Naive thymus-derived CD4-positive, alpha-beta T cell (primary cell): ENCODE results near the gene RBBP9. TPM values are rescaled to one million over a fixed set of nuclear protein-coding genes. Genes with fewer than 3 reads are reported as not detected.

Experiments
- ATAC-seq: fragments of 150-1000 bp; cut with Tn5 transposase; 2 replicates; pipeline ENCODE4 v1.10.0; 2021; ENCODE audit warnings: mild to moderate bottlenecking, moderate library complexity
- CTCF ChIA-PET: fragments of 350-600 bp; sonication (Branson Sonifier 250); formaldehyde crosslinking; loops from one replicate; lab custom pipeline; 2021; ENCODE audit warnings: antibody characterized with exemption; lab: Charles Lee
- POLR2A ChIA-PET: fragments of 350-600 bp; sonication (Branson Sonifier 250); formaldehyde crosslinking; loops from one replicate; lab custom pipeline; 2021; ENCODE audit warnings: antibody characterized with exemption, inconsistent platforms; lab: Charles Lee
- DNase-seq, 9 donors: peaks; one replicate each; pipeline versions ENCODE4 v3.0.0 to v3.0.0-alpha.2; 2020 to 2022; ENCODE audit warnings: mixed read lengths in 1 of 9
- H3K27ac ChIP-seq: one replicate; pipeline ENCODE4 v1.7.0; 2013; ENCODE audit warnings: mild to moderate bottlenecking, low read depth, low read length, moderate library complexity
- H3K27me3 ChIP-seq, 2 donors: one replicate each; pipeline ENCODE4 v1.7.0; 2013; ENCODE audit warnings: low read length in 2 of 2, mild to moderate bottlenecking in 2 of 2, moderate library complexity in 2 of 2; ENCODE audit not compliant: control insufficient read depth in 2 of 2, insufficient read depth in 2 of 2
- H3K36me3 ChIP-seq, 3 experiments: 1 replicate in 2 of 3; 2 replicates in 1 of 3; pipeline ENCODE4 v1.7.0; 2013; ENCODE audit warnings: low read length in 3 of 3, mild to moderate bottlenecking in 3 of 3, moderate library complexity in 1 of 3; ENCODE audit not compliant: insufficient read depth in 3 of 3, control insufficient read depth in 2 of 3
- H3K4me1 ChIP-seq, 2 donors: one replicate each; pipeline ENCODE4 v1.7.0; 2013; ENCODE audit warnings: low read length in 2 of 2, mild to moderate bottlenecking in 2 of 2, moderate library complexity in 1 of 2; ENCODE audit not compliant: control insufficient read depth in 2 of 2, insufficient read depth in 2 of 2
- H3K4me3 ChIP-seq: 2 replicates; pipeline ENCODE4 v1.7.0; 2013; ENCODE audit warnings: mild to moderate bottlenecking, low read length
- H3K9me3 ChIP-seq, 3 experiments: 1 replicate in 2 of 3; 2 replicates in 1 of 3; pipeline ENCODE4 v1.7.0; 2013; ENCODE audit warnings: low read length in 3 of 3; ENCODE audit not compliant: control insufficient read depth in 2 of 3
- H3K27ac Mint-ChIP-seq, 9 donors: one replicate each; pipeline ENCODE4 v1.8.0; 2020 to 2022; ENCODE audit warnings: mixed read lengths in 9 of 9, mild to moderate bottlenecking in 8 of 9, moderate library complexity in 5 of 9, inconsistent platforms in 2 of 9
- H3K27me3 Mint-ChIP-seq, 5 donors: one replicate each; pipeline ENCODE4 v1.8.0; 2021 to 2022; ENCODE audit warnings: mixed read lengths in 5 of 5, mild to moderate bottlenecking in 1 of 5
- H3K36me3 Mint-ChIP-seq, 5 donors: one replicate each; pipeline ENCODE4 v1.8.0; 2020 to 2022; ENCODE audit warnings: mixed read lengths in 5 of 5, mild to moderate bottlenecking in 3 of 5, inconsistent platforms in 1 of 5
- H3K4me1 Mint-ChIP-seq, 7 donors: one replicate each; pipeline ENCODE4 v1.8.0; 2020 to 2022; ENCODE audit warnings: mixed read lengths in 7 of 7, mild to moderate bottlenecking in 3 of 7, inconsistent platforms in 1 of 7
- H3K4me3 Mint-ChIP-seq, 10 donors: one replicate each; pipeline ENCODE4 v1.8.0; 2020 to 2022; ENCODE audit warnings: mild to moderate bottlenecking in 10 of 10, mixed read lengths in 10 of 10, moderate library complexity in 6 of 10, inconsistent platforms in 2 of 10
- H3K9me3 Mint-ChIP-seq, 11 donors: one replicate each; pipeline ENCODE4 v1.8.0; 2020 to 2022; ENCODE audit warnings: mixed read lengths in 11 of 11, mild to moderate bottlenecking in 4 of 11, inconsistent platforms in 1 of 11, moderate library complexity in 1 of 11
- intact Hi-C, 2 donors: fragments of 100-400 bp; cut with micrococcal nuclease; formaldehyde crosslinking; loops; one replicate each; pipeline ENCODE4 v1.15.1; 2023
- polyA plus RNA-seq, 2 donors: library from polyadenylated mRNA; unstranded; fragments of 300-500 nt; fragmentation: Illumina TruSeq; gene quantifications; one replicate each; pipeline ENCODE4 v1.2.3, GENCODE V29; 2021
- total RNA-seq, 6 experiments: library from RNA in 5 of 6; stranded (reverse) in 5 of 6; gene quantifications; 1 replicate in 5 of 6; 2 replicates in 1 of 6; pipeline ENCODE4 v1.2.3 and lab custom pipeline; 2021 to 2026

Gene RBBP9
- total and polyA plus RNA-seq, 7 experiments from 2014 or later: 4.9 to 16.4 (median 6.9) TPM

GRCh38 chr20:18477218-18477617, 19.8 kb downstream of the RBBP9 start:
- H3K27ac ChIP-seq: no peak overlapping the region
- no peak overlapping the region for H3K4me3 ChIP-seq
- ChIA-PET CTCF (no interaction called here), POLR2A (interaction anchor here (0.6 to 2.6 kb wide), 3 partner anchors 10 to 289 kb away, joined by 3 to 9 read pairs (median 4); partner anchors contain the start of genes DZANK1, POLR3F and SEC23B)
- peaks cover 0 to 2% (median 0%) of the 10 kb centered on the region in 7 donors for H3K4me1 Mint-ChIP-seq
- no peaks in the 10 kb centered on the region for H3K27me3 ChIP-seq
- no peaks in the 10 kb centered on the region for H3K9me3 ChIP-seq
- H3K4me3 Mint-ChIP-seq: no peak overlapping the region
- ATAC-seq (no peak), DNase-seq (no peak)
- no peaks in the 10 kb centered on the region for H3K9me3 Mint-ChIP-seq
- intact Hi-C loops: no loop called here
- no peak overlapping the region for H3K27ac Mint-ChIP-seq
- H3K36me3 Mint-ChIP-seq: peaks cover 0 to 33% (median 19%) of the 10 kb centered on the region in 5 donors
- no peaks in the 10 kb centered on the region for H3K4me1 ChIP-seq
- H3K36me3 ChIP-seq: peaks cover 2 to 52% (median 10%) of the 10 kb centered on the region in 3 experiments
- H3K27me3 Mint-ChIP-seq: no peaks in the 10 kb centered on the region

GRCh38 chr20:18466894-18467730, 29.9 kb downstream of the RBBP9 start, which contains the start of the genes DZANK1 and POLR3F:
TSS of gene DZANK1 (minus strand) at chr20:18467030. CDS start at chr20:18465358, 1,672 bp downstream.
TSS of gene POLR3F (plus strand) at chr20:18467390. CDS start at chr20:18467507, 117 bp downstream.
- Mint-ChIP-seq H3K4me3 (peak within 1 kb of the TSS; percentile 89 to 99 (median 97)), H3K27me3 (no peaks in the 10 kb centered on the region), H3K36me3 (peaks cover 0 to 14% (median 0%) of the 10 kb centered on the region in 5 donors), H3K27ac (peak within 1 kb of the TSS; percentile 93 to 99 (median 98)), H3K4me1 (peaks cover 25 to 44% (median 37%) of the 10 kb centered on the region in 7 donors), H3K9me3 (no peaks in the 10 kb centered on the region)
- Histone ChIP-seq H3K4me1 (peaks cover 7 to 14% of the 10 kb centered on the region in 2 donors), H3K9me3 (no peaks in the 10 kb centered on the region), H3K27ac (peak within 1 kb of the TSS; percentile 77), H3K36me3 (peaks cover 0 to 7% (median 0%) of the 10 kb centered on the region in 3 experiments), H3K4me3 (peak within 1 kb of the TSS; percentile 93), H3K27me3 (no peaks in the 10 kb centered on the region)
- intact Hi-C loops: loop anchor here (1.0 to 10.0 kb wide), 17 partner anchors 30 to 1732 kb away; partner anchors contain the start of genes CFAP61 (in 2 of the 2), CRNKL1 (in 2 of the 2), KAT14 (in 2 of the 2) and PET117 (in 2 of the 2)
- ChIA-PET CTCF (interaction anchor here (1.2 to 1.7 kb wide), 2 partner anchors 30 to 40 kb away, joined by 5 to 9 read pairs; partner anchors contain the start of gene RBBP9), POLR2A (interaction anchor here (0.7 to 4.7 kb wide), 11 partner anchors 11 to 499 kb away, joined by 3 to 79 read pairs (median 4); partner anchors contain the start of genes MGME1, RBBP9, SEC23B and SNX5)
- DNase-seq (peak; percentile 85 to 93 (median 92)), ATAC-seq (peak; percentile 97)

- Mint-ChIP-seq H3K27me3 (no peaks in the 10 kb centered on the region), H3K9me3 (no peaks in the 10 kb centered on the region), H3K27ac (peak overlapping the region; percentile 93 to 99 (median 98)), H3K36me3 (peaks cover 0 to 12% (median 0%) of the 10 kb centered on the region in 5 donors), H3K4me3 (peak overlapping the region; percentile 89 to 99 (median 97)), H3K4me1 (peaks cover 25 to 44% (median 37%) of the 10 kb centered on the region in 7 donors)
- peaks cover 0 to 7% (median 0%) of the 10 kb centered on the region in 3 experiments for H3K36me3 ChIP-seq
- peak overlapping the region; percentile 77 for H3K27ac ChIP-seq
- intact Hi-C loops: loop anchor here (2.0 to 10.0 kb wide), 4 partner anchors 54 to 1732 kb away; partner anchors contain the start of genes KAT14 (in 1 of the 2), PET117 (in 1 of the 2) and SNRPB2 (in 1 of the 2)
- H3K27me3 ChIP-seq: no peaks in the 10 kb centered on the region
- no peaks in the 10 kb centered on the region for H3K9me3 ChIP-seq
- DNase-seq: no peak
- POLR2A ChIA-PET: interaction anchor here (1.0 to 4.7 kb wide), 9 partner anchors 11 to 499 kb away, joined by 3 to 79 read pairs (median 5); partner anchors contain the start of genes MGME1, RBBP9, SEC23B and SNX5
- ATAC-seq: peak; percentile 15
- H3K4me3 ChIP-seq: peak overlapping the region; percentile 93
- CTCF ChIA-PET: interaction anchor here (1.2 to 1.7 kb wide), 2 partner anchors 31 to 40 kb away, joined by 5 to 9 read pairs; partner anchors contain the start of gene RBBP9
- H3K4me1 ChIP-seq: peaks cover 7 to 14% of the 10 kb centered on the region in 2 donors
Observed at GRCh38 chr20:18466574-18466893, 30.5 kb downstream of the RBBP9 start.

- DNase-seq: no peak
- H3K9me3 ChIP-seq: no peaks in the 10 kb centered on the region
- no peak for ATAC-seq
- H3K4me3 Mint-ChIP-seq: peak overlapping the region; percentile 17 to 99 (median 96)
- H3K27me3 Mint-ChIP-seq: no peaks in the 10 kb centered on the region
- CTCF ChIA-PET: interaction anchor here (1.2 kb wide), 1 partner anchor 41 kb away, joined by 5 read pairs; no protein-coding TSS in a partner anchor
- POLR2A ChIA-PET: interaction anchor here (3.8 to 4.7 kb wide), 2 partner anchors 32 to 41 kb away, joined by 25 to 79 read pairs; partner anchors contain the start of genes RBBP9 and SEC23B
- H3K27me3 ChIP-seq: no peaks in the 10 kb centered on the region
- H3K36me3 Mint-ChIP-seq: peaks cover 0 to 4% (median 0%) of the 10 kb centered on the region in 5 donors
- H3K4me1 ChIP-seq: peaks cover 7 to 14% of the 10 kb centered on the region in 2 donors
- H3K36me3 ChIP-seq: no peaks in the 10 kb centered on the region
- H3K4me3 ChIP-seq: no peak overlapping the region
- peak overlapping the region; percentile 77 for H3K27ac ChIP-seq
- intact Hi-C loops: loop anchor here (2.0 to 10.0 kb wide), 4 partner anchors 53 to 1731 kb away; partner anchors contain the start of genes KAT14 (in 1 of the 2), PET117 (in 1 of the 2) and SNRPB2 (in 1 of the 2)
- peak overlapping the region in 8 of 9 donors; percentile 77 to 99 (median 98) for H3K27ac Mint-ChIP-seq
- H3K4me1 Mint-ChIP-seq: peaks cover 25 to 44% (median 37%) of the 10 kb centered on the region in 7 donors
- H3K9me3 Mint-ChIP-seq: no peaks in the 10 kb centered on the region
Observed at GRCh38 chr20:18465536-18466200, 31.4 kb downstream of the RBBP9 start.

- H3K27me3 ChIP-seq: no peaks in the 10 kb centered on the region
- ATAC-seq (no peak), DNase-seq (no peak)
- POLR2A ChIA-PET: no interaction called here
- no peak overlapping the region for H3K27ac ChIP-seq
- H3K4me1 ChIP-seq: no peaks in the 10 kb centered on the region
- H3K9me3 Mint-ChIP-seq: peaks cover 0 to 14% (median 2%) of the 10 kb centered on the region in 11 donors
- peaks cover 0 to 2% (median 0%) of the 10 kb centered on the region in 5 donors for H3K27me3 Mint-ChIP-seq
- H3K4me3 Mint-ChIP-seq: no peak overlapping the region
- peaks cover 0 to 6% (median 0%) of the 10 kb centered on the region in 3 experiments for H3K9me3 ChIP-seq
- H3K4me3 ChIP-seq: no peak overlapping the region
- peaks cover 0 to 12% (median 6%) of the 10 kb centered on the region in 5 donors for H3K36me3 Mint-ChIP-seq
- CTCF ChIA-PET: no interaction called here
- H3K4me1 Mint-ChIP-seq: peaks cover 0 to 2% (median 0%) of the 10 kb centered on the region in 7 donors
- no peak overlapping the region for H3K27ac Mint-ChIP-seq
- intact Hi-C loops: no loop called here
- H3K36me3 ChIP-seq: no peaks in the 10 kb centered on the region
Observed at GRCh38 chr20:18456600-18456999, 40.4 kb downstream of the RBBP9 start.
